SKM-1 treated with dmso at 0.1 percent for 144 hours (cell line): ENCODE results near the gene C1orf35.
A peak's percentile ranks its signal among the peaks of the same experiment; 100 is the strongest.

Experiments used
- DNase-seq: peaks from one replicate; lab custom pipeline; 2025; ENCODE audit not compliant: unreplicated experiment; lab: John Stamatoyannopoulos, UW

Gene C1orf35

GRCh38 chr1:228102791-228103620 is at the start of gene C1orf35:
TSS of gene C1orf35 (minus strand) at chr1:228103325. CDS start at chr1:228103227, 98 bp downstream.
- peak; percentile 96 for DNase-seq

GRCh38 chr1:228152918-228153258 is 49.8 kb upstream of the C1orf35 start:
- no peak for DNase-seq

- no peak for DNase-seq
Measured at GRCh38 chr1:228152097-228152917, 49.2 kb upstream of the C1orf35 start.

- no peak for DNase-seq
Measured at GRCh38 chr1:228151180-228151925, 48.2 kb upstream of the C1orf35 start.

GRCh38 chr1:228150461-228151179 is 47.5 kb upstream of the C1orf35 start:
- no peak for DNase-seq

- no peak for DNase-seq
Measured at GRCh38 chr1:228150120-228150460, 47.0 kb upstream of the C1orf35 start.

GRCh38 chr1:228149406-228150119 is 46.4 kb upstream of the C1orf35 start, which contains the start of gene GJC2:
TSS of gene GJC2 (plus strand) at chr1:228149930. CDS start at chr1:228157759, 7,829 bp downstream.
- no peak for DNase-seq

GRCh38 chr1:228148935-228149405 is 45.8 kb upstream of the C1orf35 start:
- DNase-seq = no peak

- DNase-seq = no peak
Measured at GRCh38 chr1:228148196-228148861, 45.2 kb upstream of the C1orf35 start.

- no peak for DNase-seq
Measured at GRCh38 chr1:228147768-228148167, 44.6 kb upstream of the C1orf35 start.

- DNase-seq = no peak
Measured at GRCh38 chr1:228147151-228147693, 44.1 kb upstream of the C1orf35 start.

- no peak for DNase-seq
Measured at GRCh38 chr1:228146417-228147150, 43.5 kb upstream of the C1orf35 start.

- DNase-seq = no peak
Measured at GRCh38 chr1:228145463-228146416, 42.6 kb upstream of the C1orf35 start.

- DNase-seq = no peak
Measured at GRCh38 chr1:228144993-228145343, 41.8 kb upstream of the C1orf35 start.

- DNase-seq = no peak
Measured at GRCh38 chr1:228144193-228144992, 41.3 kb upstream of the C1orf35 start.

- DNase-seq = no peak
Measured at GRCh38 chr1:228143480-228144192, 40.5 kb upstream of the C1orf35 start.
